NCI-H1436 (cell line): ENCODE measurements around the gene DNAH2.

Experiments used
- DNase-seq: peaks from one replicate; lab custom pipeline; 2025; lab: John Stamatoyannopoulos, UW

Gene DNAH2

DNA sequence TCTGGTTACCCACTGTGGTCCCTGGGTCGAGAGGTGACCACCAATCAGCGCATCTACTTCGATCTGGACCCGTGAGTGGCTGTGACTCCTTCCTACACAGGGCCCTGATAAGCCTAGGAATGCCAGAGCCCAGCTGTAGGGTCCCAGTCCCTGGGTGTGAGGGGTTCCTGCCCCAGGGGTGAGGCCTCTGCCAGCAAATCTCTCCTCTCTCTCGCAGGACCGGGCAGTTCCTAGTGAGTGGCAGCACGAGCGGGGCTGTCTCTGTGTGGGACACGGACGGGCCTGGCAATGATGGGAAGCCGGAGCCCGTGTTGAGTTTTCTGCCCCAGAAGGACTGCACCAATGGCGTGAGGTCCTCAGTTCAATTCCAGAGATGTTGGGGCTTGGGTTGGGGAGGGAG lies 14.8 kb upstream of the DNAH2 start:
- DNase-seq: no peak

DNA sequence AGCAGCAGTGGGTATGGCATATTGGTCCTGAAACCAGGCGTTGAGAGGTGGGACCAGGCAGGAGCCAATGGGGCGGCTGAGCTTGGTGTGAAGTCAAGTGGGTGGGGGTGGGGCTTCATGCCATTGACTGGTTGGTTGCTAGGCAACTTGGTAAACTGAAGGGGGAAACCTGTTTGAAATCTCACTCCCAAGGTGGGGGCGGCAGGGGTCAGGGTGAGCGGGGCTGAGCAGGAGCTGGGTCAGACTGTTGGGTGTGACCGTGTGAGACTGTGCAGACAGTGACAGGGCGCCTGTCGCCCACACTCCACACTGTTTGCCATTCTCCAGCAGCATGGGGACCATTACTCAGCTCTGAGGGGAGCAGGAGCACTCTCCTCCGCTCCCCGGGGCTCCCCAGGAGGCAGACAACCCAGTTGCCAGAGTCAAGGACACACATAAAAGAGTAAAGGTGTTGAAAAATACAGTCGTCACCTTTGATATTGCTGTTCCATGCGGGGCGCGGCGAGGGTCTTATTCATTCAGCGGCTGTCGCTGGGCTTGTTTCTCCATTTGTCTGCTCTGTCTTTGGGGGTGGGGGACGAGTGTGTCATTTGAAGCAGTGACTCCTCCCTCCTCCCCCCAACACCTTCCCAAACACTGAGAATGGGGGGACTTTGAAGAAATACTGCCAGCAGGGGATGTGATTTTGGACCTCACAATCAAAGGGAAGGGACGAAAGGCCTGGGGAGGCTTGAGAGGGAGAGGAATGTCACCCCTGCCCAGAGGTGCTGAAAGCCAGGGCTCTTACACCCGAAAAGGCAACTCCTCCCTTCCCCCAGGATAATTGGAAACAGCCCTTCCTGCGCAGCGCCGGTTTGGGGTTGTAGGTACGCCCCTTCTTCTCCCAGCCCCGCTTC lies 13.7 kb upstream of the DNAH2 start:
- DNase-seq: peak; percentile 87

DNA sequence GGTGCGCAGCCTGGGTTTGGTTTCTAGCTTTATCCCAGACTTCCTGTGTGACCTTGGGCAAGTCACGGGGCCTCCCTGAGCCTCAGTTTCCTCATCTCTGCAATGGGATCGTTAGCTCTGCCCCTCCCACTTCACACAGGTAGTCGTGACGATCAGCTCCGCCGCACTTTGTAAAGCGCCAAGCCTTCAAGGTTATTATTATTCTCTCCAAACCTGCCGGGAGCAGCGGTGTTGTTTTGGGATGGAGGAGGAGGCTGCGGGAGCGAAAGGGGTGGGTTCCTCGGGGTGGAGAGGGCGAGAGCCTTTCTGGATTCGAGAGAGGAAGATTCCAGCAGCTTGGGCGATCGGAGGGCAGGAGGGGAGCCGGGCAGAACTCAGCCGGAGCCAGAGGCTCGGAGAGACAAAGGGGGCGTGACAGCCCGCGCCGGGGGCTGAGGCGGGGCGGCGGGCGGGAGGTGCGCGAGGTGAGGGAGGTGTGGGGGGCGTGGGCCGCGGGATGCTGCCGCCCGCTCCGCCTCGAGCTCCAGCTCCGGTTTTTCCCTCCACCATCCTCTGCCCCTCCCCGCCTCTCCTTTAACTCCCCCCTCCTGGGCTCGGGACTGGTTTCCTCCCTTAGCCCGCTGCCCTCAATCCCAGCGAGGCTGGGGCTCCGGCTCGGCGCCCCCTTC lies 12.8 kb upstream of the DNAH2 start, which contains the start of gene EFNB3:
Gene EFNB3, plus strand, starts transcription at position 602 of the 668 bp plus-strand sequence. CDS start 397 bp downstream, outside the sequence.
- DNase-seq: peak; percentile 76

DNA sequence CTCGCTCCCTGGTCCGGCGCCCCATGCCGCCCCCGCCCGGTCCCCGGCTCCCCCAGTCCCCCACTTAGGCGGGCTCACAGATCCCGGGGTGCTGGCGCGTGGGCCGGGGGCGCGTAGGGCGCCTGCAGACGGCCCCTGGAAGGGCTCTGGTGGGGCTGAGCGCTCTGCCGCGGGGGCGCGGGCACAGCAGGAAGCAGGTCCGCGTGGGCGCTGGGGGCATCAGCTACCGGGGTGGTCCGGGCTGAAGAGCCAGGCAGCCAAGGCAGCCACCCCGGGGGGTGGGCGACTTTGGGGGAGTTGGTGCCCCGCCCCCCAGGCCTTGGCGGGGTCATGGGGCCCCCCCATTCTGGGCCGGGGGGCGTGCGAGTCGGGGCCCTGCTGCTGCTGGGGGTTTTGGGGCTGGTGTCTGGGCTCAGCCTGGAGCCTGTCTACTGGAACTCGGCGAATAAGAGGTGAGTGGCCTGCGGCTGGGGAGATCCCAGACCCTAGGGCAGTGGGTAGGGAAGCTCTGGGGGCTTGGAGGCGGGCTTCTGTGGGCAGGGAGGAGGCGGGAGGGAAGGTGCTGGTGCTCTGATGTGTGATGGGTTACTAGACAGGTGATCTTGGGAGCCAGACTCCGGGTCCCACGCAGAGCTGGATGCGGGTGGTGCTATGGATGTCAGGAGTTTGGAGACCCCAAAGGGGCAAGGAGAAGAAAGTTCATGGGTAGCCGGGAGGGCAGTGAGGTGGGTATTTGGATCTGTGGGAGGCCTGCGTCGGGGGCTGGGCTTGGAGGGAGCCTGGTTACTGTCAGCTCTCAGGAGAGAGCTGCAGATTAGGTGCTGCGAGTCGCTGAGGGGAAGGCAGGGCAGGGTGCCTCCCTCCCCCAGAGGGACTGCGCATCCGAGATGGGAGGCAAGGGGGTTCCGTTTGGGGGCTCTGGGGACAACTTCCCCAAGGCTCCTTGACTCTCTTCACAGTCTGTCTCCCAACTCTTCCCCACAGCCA lies 12.0 kb upstream of the DNAH2 start:
- no peak for DNase-seq

DNA sequence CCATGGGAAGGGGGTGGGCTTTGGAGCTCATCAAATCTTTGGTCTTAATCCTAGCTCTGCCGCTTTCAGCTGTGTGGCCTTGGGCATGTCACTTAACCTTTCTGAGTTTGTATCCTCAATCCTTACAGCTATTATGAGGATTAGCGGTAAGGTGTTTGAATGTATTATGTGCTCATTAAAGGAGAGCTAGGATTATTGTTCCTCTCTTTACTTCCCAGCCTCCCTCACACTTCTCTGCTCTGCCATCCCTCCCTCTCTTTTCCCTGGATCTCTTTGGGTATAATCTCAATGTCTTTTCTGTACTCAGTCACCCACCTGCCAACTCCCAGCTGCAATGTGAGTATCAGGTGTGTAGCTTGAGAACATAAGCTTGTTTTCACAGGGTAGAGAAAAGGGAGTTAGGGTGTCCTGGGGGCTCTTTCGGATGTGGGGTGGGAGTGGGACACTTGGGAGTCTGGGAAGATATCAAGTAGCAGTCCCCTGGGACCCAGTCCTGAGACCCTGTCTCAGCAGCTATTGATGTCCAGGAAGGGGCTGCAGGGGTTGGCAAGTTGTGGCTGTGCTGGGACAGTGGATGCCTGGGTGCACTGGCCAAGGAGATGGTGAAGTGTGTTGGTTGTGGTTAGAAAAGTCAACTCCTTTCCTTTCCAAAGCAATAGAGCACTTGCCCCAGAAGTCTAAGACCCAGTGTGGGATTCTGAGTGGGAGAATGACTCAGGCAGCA lies 10.8 kb upstream of the DNAH2 start:
- DNase-seq: no peak

DNA sequence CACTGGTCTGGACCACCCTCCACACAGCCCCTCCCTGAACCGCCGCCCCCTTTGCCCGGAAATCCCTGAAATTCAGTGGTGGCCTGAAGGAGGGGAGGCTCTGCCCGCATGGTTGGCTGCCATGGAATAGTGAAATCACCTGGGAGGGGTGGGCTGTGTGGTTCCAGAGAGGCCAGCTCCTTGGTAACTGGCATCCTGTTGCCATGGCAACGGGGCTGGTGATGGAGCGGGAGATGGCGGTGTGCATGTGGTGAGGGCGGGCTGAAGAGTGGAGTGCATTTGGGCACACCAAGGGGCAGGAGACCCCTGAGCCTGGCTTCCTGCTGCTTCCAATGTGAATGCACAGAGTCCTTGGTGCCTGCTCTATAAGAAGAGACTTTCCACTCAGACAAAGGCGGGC lies 10.1 kb upstream of the DNAH2 start:
- DNase-seq: no peak

DNA sequence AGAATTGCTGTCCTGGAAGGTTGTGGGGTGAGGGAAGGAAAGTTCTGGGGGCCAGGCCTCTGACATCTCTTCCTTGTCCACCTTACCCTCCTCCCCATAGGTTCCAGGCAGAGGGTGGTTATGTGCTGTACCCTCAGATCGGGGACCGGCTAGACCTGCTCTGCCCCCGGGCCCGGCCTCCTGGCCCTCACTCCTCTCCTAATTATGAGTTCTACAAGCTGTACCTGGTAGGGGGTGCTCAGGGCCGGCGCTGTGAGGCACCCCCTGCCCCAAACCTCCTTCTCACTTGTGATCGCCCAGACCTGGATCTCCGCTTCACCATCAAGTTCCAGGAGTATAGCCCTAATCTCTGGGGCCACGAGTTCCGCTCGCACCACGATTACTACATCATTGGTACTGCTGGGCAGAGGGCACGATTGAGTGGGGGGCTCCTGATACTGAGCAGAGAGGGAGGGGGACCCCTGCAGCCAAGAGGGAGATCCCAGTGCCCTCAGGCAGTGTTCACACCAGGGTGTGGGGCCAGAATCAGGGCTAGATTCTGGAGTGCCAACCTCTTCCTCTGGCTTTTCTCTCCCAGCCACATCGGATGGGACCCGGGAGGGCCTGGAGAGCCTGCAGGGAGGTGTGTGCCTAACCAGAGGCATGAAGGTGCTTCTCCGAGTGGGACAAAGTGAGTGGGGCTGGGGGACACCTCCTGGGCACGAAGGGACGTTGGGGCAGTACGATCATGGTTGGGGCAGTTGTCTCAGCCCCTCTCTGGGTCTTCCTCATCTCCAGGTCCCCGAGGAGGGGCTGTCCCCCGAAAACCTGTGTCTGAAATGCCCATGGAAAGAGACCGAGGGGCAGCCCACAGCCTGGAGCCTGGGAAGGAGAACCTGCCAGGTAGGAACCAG lies 9.4 kb upstream of the DNAH2 start:
- no peak for DNase-seq

DNA sequence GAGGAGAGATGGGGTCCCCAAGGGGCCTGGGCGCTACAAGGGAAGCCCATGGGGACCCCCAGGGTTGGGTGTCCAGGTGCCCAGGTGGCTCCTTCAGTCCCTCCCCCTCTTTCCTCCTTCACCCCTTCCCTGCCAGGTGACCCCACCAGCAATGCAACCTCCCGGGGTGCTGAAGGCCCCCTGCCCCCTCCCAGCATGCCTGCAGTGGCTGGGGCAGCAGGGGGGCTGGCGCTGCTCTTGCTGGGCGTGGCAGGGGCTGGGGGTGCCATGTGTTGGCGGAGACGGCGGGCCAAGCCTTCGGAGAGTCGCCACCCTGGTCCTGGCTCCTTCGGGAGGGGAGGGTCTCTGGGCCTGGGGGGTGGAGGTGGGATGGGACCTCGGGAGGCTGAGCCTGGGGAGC lies 8.5 kb upstream of the DNAH2 start:
- DNase-seq: no peak

DNA sequence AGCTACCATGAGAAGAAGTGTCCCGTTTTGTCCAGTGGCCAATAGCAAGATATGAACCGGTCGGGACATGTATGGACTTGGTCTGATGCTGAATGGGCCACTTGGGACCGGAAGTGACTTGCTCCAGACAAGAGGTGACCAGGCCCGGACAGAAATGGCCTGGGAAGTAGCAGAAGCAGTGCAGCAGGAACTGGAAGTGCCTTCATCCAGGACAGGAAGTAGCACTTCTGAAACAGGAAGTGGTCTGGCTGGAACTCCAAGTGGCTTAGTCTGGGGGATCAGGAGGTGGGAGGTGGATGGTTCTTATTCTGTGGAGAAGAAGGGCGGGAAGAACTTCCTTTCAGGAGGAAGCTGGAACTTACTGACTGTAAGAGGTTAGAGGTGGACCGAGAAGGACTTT lies 7.2 kb upstream of the DNAH2 start:
- DNase-seq: no peak

DNA sequence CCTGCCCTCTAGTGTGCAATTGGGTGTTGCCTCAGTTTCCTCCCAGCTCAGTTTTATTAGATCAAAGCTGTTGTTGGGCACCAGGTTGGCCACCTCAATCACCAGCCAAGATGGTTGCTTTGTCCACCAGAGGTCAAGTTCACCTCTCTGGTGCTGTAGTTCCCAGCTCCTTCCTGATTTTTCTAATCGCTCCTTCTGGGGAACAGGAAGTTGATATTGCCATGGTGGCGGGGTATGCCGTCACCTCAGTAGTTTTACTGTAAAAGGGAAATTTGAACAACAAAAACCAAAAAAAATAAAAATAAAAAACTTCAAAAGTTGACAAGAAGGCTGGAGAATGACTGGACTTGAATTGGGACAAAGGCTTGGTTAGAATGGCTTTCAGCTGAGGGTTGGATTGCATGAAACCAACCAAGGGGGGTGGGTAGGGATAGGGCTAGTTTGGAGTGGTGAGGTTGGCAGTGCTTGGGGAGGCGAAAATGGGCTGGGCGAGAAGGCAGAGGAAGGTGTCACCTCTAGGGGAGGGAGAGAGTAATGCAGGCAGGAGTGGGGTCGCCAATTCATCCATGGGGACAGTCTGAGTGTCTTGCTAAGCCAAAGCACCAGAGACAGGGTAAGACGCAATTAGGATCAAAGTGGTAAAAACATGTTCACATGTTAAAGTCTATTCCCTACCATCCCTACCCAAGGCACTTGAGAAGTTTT lies 6.3 kb upstream of the DNAH2 start:
- DNase-seq: no peak

DNA sequence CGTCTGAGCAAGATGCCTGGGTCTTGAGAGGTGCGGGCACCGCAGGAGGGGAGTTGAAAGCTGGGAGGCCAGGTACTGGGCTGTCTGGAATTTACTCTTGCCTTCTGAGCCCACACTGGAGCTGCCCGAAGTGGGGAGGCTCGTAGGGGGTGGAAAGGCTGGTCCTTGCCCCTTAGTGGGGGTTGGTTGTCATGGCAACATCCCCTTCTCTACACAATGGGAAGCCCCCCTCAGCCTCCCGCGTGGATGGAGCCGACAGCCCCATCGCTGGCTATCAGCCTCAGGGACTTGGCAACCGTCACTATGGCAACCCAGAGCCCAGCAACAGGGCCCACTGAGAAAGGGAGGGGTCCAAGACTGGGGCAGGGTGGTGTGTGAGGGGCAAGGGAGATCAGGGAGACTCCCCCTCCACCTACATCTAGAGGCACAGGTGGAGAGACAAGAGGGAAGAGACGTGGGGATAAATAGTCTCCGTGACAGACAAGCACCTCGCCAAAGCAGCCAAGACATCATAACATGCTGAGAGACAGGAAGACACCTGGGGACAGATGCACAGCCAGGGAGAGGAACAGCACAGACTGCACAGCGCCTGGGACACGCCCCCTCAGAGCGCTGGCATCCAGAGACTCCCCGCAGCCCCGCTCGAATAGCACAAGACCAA lies 5.3 kb upstream of the DNAH2 start:
- no peak for DNase-seq

DNA sequence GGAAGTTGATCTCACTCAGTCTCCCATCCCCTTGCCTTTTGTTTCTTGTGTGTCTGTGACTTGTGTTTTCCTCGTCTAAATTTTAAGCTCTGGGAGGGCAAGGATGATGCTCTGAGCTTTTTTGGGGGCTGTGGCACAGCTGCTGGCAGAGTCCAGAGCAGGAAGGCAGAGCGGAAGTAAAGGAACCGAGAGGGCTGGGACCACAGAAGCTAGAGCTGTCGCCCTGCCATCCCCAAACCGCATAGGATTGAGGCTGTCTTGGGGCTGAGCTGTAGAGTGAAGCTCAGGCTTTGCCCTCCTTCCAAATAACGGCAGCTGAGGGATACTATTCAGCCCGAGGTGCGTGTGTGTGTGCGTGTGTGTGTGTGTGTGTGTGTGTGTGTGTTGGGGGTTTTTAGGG lies 3.8 kb upstream of the DNAH2 start:
- DNase-seq: no peak

DNA sequence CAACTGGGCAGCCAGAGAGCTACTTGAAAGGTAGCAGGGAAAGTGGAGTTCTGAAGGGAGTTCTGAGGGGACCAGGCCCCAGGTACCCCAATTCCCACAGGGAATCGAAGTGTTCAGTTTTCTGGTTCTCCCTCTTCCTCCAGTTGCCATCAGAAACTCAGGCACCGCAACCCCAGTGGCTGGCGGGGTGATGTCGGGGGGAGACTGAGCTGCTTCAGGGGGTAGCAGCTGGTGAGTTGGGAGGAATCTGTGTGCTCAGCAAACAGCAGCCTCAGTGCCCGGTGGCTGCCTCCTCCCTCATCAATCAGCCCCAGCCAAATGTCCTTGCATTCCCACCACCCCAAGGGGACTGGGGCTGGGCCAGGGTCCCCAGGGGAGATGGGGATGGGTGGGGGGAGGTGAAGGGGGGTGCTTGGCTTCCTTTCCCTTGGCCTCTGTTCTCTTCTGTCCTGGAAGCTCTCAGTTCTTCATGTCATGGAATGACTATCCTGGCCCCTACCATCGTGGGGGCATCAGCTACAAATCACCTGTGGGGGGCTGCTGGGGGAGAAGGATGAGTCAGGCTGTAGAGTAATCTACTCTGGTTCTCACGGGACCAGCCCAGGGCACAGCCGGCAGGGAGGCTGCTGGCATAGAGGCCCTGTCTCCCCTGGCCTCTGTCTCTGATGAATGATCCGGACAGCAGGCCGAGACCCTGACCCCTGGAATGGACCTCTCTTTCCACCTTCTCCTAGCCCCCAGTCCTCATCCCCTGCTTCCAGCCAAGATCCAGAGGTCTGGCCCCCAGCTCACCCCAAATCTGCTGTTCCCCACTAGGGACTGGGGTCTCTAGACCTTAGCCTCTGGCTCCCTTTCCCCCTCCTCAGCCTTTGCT lies 2.6 kb upstream of the DNAH2 start:
- no peak for DNase-seq

DNA sequence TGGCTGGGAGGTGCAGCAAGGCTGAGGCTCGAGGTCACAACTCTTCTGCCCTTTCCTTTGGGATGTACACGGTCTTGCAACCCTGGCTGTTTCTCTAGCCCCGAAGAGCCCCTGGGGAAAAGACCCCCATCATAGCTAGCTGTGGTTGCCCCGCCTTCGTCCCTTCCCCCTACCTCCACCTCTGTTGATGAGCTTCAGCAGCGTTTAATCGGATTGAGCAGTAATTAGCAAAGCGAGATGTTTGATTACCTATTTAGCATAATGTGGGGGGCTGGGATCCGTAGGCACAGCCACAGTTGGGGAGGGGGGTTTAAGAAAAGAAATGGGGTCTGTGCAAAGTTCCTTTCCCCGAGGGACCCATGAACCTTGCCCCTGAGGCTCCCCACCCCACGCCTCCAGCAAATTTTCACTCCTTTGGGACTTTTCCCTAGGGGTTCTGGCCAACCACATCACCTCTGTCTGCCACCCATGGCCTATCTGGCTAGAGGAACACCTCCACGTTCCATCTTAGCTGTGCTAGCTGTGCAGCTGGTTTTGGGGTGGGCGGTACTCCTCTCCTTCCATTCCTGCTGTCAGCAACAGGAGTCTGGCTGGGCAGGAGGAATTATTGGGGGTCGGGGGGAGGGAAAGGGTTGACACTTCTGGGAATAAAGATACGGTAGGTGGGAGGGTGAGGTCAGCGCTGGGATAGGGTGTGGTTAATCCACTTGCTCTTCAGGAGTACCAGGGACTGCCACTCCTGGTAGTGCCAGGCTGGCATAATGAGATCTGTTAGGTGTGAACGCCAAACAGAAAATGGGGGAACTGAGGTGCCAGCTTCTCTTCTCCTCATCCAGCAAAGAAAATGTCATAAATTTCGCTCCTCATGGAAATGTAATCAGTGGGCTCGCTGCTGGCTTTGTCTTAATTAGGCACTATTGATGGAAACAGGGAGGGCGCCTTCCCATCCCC lies 1.3 kb upstream of the DNAH2 start:
- no peak for DNase-seq

DNA sequence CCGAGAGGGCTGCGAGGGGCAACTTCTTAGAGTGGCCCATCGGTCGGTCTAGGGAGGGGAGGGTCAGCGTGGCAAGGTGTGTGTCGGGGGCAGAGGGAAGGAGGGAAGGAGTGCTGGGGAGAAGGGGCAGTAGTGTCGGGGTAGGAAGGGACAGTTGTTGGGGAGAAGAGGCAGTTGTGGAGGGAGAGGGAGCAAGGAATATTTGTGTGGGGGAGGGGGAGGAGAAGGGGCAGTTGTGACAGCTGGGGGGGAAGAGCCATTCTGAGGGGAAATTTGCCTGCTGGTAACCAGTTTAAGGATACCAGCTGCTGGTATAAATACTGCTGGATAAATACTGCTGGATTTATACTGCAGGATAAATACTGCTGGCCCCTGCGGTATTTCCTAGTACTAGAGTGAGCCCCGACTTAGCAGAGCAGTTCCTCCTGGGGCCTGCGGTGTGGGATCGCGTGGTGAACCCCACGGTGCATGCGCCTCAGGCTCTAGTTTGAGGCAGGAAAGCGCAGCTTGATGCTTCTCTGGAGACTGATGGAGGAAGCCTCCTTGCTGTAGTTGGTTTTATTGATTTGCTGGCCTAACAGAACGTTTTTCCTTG lies 309 bp downstream of the DNAH2 start:
- DNase-seq: no peak

DNA sequence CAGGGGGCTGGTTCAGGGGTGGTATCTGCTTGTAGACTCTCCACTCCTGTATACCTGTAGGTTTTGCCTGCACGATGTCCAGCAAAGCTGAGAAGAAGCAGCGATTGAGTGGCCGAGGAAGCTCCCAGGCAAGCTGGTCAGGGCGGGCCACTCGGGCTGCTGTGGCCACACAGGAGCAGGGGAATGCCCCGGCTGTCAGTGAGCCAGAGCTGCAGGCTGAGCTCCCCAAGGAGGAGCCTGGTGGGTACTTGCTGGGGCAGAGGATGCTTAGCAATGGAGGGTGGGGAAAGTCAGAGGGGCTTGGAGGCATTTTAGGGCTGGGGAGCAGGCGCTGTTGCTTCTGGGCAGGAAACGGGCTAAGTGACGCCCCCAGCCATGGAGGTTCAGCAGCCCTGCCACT lies 2.1 kb downstream of the DNAH2 start:
- no peak for DNase-seq

DNA sequence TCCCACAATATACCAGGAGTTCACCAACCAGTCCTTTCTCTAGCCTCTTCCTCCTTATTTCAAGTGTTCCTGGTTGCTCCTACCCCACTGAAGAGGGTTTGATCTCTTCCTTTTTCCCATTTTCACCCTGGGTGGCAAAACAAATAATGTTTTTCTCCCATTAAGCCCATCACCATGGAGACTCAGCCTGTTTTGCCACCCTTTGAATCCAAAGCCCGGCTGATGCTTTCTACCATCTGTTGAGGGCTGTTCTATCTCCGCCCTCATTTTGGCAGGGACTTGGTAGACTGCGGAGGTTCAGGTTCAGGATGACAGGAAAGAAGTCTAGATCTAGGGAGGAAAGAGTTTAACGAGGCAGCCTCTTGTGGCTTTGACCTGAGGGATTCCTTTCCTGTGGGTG lies 2.6 kb downstream of the DNAH2 start:
- DNase-seq: no peak
